ENCODE data around the gene NBL1.

The NBL1 gene

GRCh38 chr1:19646377-19647319, 2.5 kb downstream of the NBL1 start:
- no peak for DNase-seq

- DNase-seq, result peak; percentile 39
These were observed 3.5 kb downstream of the NBL1 start for GRCh38 chr1:19647643-19648042.

- DNase-seq, result no peak
These were observed 4.1 kb downstream of the NBL1 start for GRCh38 chr1:19648239-19648638.

GRCh38 chr1:19648689-19649088, 4.6 kb downstream of the NBL1 start:
- DNase-seq, result no peak

- DNase-seq, result no peak
These were observed 6.5 kb downstream of the NBL1 start for GRCh38 chr1:19650416-19651140.

GRCh38 chr1:19651141-19651737, 7.1 kb downstream of the NBL1 start:
- peak; percentile 32 for DNase-seq

GRCh38 chr1:19654386-19654785, 10.3 kb downstream of the NBL1 start:
- DNase-seq, result no peak

GRCh38 chr1:19654886-19655717, 11.0 kb downstream of the NBL1 start:
- DNase-seq, result no peak

GRCh38 chr1:19655718-19656080, 11.6 kb downstream of the NBL1 start:
- no peak for DNase-seq

- no peak for DNase-seq
These were observed 12.1 kb downstream of the NBL1 start for GRCh38 chr1:19656134-19656779.

GRCh38 chr1:19656780-19657466, 12.8 kb downstream of the NBL1 start:
- DNase-seq, result no peak

GRCh38 chr1:19657511-19657910, 13.4 kb downstream of the NBL1 start:
- DNase-seq, result no peak

- DNase-seq, result no peak
These were observed 14.1 kb downstream of the NBL1 start for GRCh38 chr1:19658186-19658585.

- DNase-seq, result peak; percentile 46
These were observed 17.7 kb downstream of the NBL1 start for GRCh38 chr1:19661721-19662228.

GRCh38 chr1:19662313-19662712, 18.2 kb downstream of the NBL1 start:
- DNase-seq, result no peak

- peak; percentile 30 for DNase-seq
These were observed 20.5 kb downstream of the NBL1 start, which contains the start of gene HTR6 for GRCh38 chr1:19664453-19665185. Gene HTR6 (plus strand): TSS chr1:19664875. CDS start chr1:19665754, 879 bp downstream.

GRCh38 chr1:19665186-19665495, 21.0 kb downstream of the NBL1 start:
- DNase-seq, result no peak

GRCh38 chr1:19665496-19666465, 21.7 kb downstream of the NBL1 start:
- DNase-seq, result no peak

GRCh38 chr1:19668888-19669287, 24.8 kb downstream of the NBL1 start:
- DNase-seq, result no peak

Measured in central memory CD4-positive, alpha-beta T cell (primary cell).